Endothelial cell of umbilical vein (primary cell): ENCODE results near the gene HHIP. TPM values are rescaled to one million over a fixed set of nuclear protein-coding genes. Genes with fewer than 3 reads are reported as not detected.

Experiments
- BruUV-seq: library from RNA; stranded (reverse); fragments of 400-500 nt; replicated peaks from 2 replicates; lab custom pipeline; 2021; lab: Mats Ljungman, UMichigan
- CTCF ChIA-PET: fragments of 300-600, 350-600 bp; sonication (Branson Sonifier 250); formaldehyde crosslinking; loops from one replicate; lab custom pipeline; 2021; ENCODE audit warnings: antibody characterized with exemption, inconsistent platforms; lab: Charles Lee
- POLR2A ChIA-PET: fragments of 300-600, 350-600 bp; sonication (Branson Sonifier 250); formaldehyde crosslinking; loops from one replicate; lab custom pipeline; 2021; ENCODE audit warnings: antibody characterized with exemption, inconsistent platforms; lab: Charles Lee
- DNase-seq: peaks from one replicate; pipeline ENCODE4 v3.0.0-alpha.2; 2011; ENCODE audit warnings: low read depth, low spot score
- FAIRE-seq: peaks from 2 replicates; lab custom pipeline; 2011; peaks lifted over from hg19 to GRCh38; lab: Jason Lieb, UNC
- H2AFZ ChIP-seq: 2 replicates; pipeline ENCODE4 v1.6.0; 2012; ENCODE audit warnings: low read depth, low read length, control low read depth, inconsistent platforms
- H3K27ac ChIP-seq: 2 replicates; pipeline ENCODE4 v1.5.1; 2011; ENCODE audit warnings: low read depth, mild to moderate bottlenecking, control low read depth, low read length, moderate library complexity; ENCODE audit not compliant: insufficient read depth
- H3K27me3 ChIP-seq, 2 experiments: 2 replicates each; pipeline versions ENCODE4 v1.6.0 to v1.6.1; 2011; ENCODE audit warnings: low read length in 2 of 2, mixed read lengths in 1 of 2; ENCODE audit not compliant: control insufficient read depth in 2 of 2, insufficient read depth in 2 of 2
- H3K36me3 ChIP-seq, 2 experiments: 2 replicates in 1 of 2; 3 replicates in 1 of 2; pipeline ENCODE4 v1.5.1; 2011; ENCODE audit warnings: low read length in 2 of 2, mild to moderate bottlenecking in 1 of 2, moderate library complexity in 1 of 2; ENCODE audit not compliant: control insufficient read depth in 2 of 2, insufficient read depth in 2 of 2; ENCODE audit errors: extremely low read depth in 1 of 2
- H3K4me1 ChIP-seq: 3 replicates; pipeline ENCODE4 v1.5.1; 2011; ENCODE audit warnings: mild to moderate bottlenecking, low read length; ENCODE audit not compliant: control insufficient read depth, insufficient read depth; ENCODE audit errors: extremely low read depth
- H3K4me2 ChIP-seq: 2 replicates; pipeline ENCODE4 v1.6.1; 2011; ENCODE audit warnings: low read length, control low read depth, mixed read lengths; ENCODE audit not compliant: insufficient read depth
- H3K4me3 ChIP-seq, 3 experiments: fragments of 200-600 bp in 1 of 3; sonication (generic), shearing (Covaris generic) in 1 of 3; replicated peaks in 1 of 3; 2 replicates each; pipeline ENCODE4 v1.5.1; 2011 to 2016; ENCODE audit warnings: control low read depth in 3 of 3, low read length in 3 of 3, mild to moderate bottlenecking in 2 of 3, inconsistent platforms in 1 of 3, low read depth in 1 of 3, moderate library complexity in 1 of 3; ENCODE audit not compliant: insufficient read depth in 1 of 3
- H3K79me2 ChIP-seq: 2 replicates; pipeline ENCODE4 v1.6.0; 2012; ENCODE audit warnings: low read length, inconsistent platforms; ENCODE audit not compliant: control insufficient read depth, insufficient read depth
- H3K9ac ChIP-seq: replicated peaks from 2 replicates; pipeline ENCODE3; 2011; ENCODE audit warnings: low read length, control low read depth; ENCODE audit not compliant: insufficient read depth; ENCODE audit errors: extremely low read depth
- H3K9me1 ChIP-seq: replicated peaks from 3 replicates; pipeline ENCODE4 v1.6.0; 2011; ENCODE audit warnings: mild to moderate bottlenecking, low read length; ENCODE audit not compliant: control insufficient read depth, insufficient read depth; ENCODE audit errors: extremely low read depth
- H3K9me3 ChIP-seq: replicated peaks from 2 replicates; pipeline ENCODE4 v1.5.1; 2012; ENCODE audit warnings: low read length, inconsistent platforms; ENCODE audit not compliant: control insufficient read depth, insufficient read depth
- H4K20me1 ChIP-seq: replicated peaks from 2 replicates; pipeline ENCODE3; 2011; ENCODE audit warnings: mild to moderate bottlenecking, low read length; ENCODE audit not compliant: control insufficient read depth, insufficient read depth; ENCODE audit errors: extremely low read depth
- EZH2 ChIP-seq: IDR thresholded peaks from 2 replicates; pipeline ENCODE4 v1.6.1; 2012; ENCODE audit warnings: borderline replicate concordance, low read depth, mild to moderate bottlenecking, moderate library complexity, low read length, inconsistent platforms; ENCODE audit not compliant: severe bottlenecking
- FOS ChIP-seq: IDR thresholded peaks from 2 replicates; pipeline ENCODE4 v1.6.1; 2011; ENCODE audit warnings: mild to moderate bottlenecking, low read length, moderate library complexity, borderline replicate concordance; ENCODE audit not compliant: insufficient read depth
- GATA2 ChIP-seq: IDR thresholded peaks from 2 replicates; pipeline ENCODE4 v1.7.0; 2011; ENCODE audit warnings: low read depth, mild to moderate bottlenecking, moderate library complexity, mixed read lengths, low read length; ENCODE audit not compliant: insufficient read length, insufficient read depth
- JUN ChIP-seq: IDR thresholded peaks from 2 replicates; pipeline ENCODE4 v1.6.1; 2011; ENCODE audit warnings: borderline replicate concordance, low read depth; ENCODE audit not compliant: insufficient read length, insufficient read depth
- MYC ChIP-seq: IDR thresholded peaks from one replicate; pipeline ENCODE4 v1.6.1; 2011; ENCODE audit warnings: mild to moderate bottlenecking, low read depth, low read length
- POLR2A ChIP-seq: IDR thresholded peaks from 2 replicates; pipeline ENCODE4 v1.6.1; 2012; ENCODE audit warnings: low read depth, mild to moderate bottlenecking, control low read depth, low read length
- POLR2AphosphoS5 ChIP-seq: IDR thresholded peaks from 2 replicates; pipeline ENCODE4 v1.6.1; 2012; ENCODE audit warnings: low read depth, mild to moderate bottlenecking, control low read depth, low read length, moderate library complexity; ENCODE audit not compliant: insufficient read depth
- dilution Hi-C: fragments of 300-500 bp; cut with MboI; formaldehyde crosslinking; loops from one replicate; pipeline ENCODE4 v1.15.0; 2019; ENCODE audit warnings: low sequenced_read_pairs; ENCODE audit not compliant: extremely low pct_ligation_motif_present
- intact Hi-C: fragments of 100-400 bp; cut with micrococcal nuclease; formaldehyde crosslinking; loops from one replicate; pipeline ENCODE4 v1.10.0; 2022
- polyA plus RNA-seq, 4 experiments: library from polyadenylated mRNA; depleted of rRNA in 3 of 4; stranded (reverse) in 3 of 4; unstranded in 1 of 4; fragments of >200 nt; gene quantifications; 2 replicates each; pipeline versions ENCODE4 v1.2.1 to v1.2.3, GENCODE V29; 2011 to 2012; ENCODE audit warnings: missing spikeins in 1 of 4
- total RNA-seq: library from RNA; stranded (reverse); gene quantifications from 2 replicates; pipeline ENCODE4 v1.2.3, GENCODE V29; 2021
- TF ChIP-seq, protein P1 (sequence below), 2 donors: IDR thresholded peaks; 1 replicate in 1 of 2; 2 replicates in 1 of 2; pipeline ENCODE4 v1.5.1; 2011; ENCODE audit warnings: low read length in 2 of 2, mild to moderate bottlenecking in 2 of 2, moderate library complexity in 2 of 2, control low read depth in 1 of 2, inconsistent platforms in 1 of 2, low read depth in 1 of 2; ENCODE audit not compliant: insufficient read depth in 1 of 2; ENCODE audit errors: extremely low read depth in 1 of 2

The HHIP gene
- total and polyA plus RNA-seq, 2 donors (not counting 3 experiments of a cell fraction or from before 2014, with no cell fraction given) = 239 to 971 TPM

DNA sequence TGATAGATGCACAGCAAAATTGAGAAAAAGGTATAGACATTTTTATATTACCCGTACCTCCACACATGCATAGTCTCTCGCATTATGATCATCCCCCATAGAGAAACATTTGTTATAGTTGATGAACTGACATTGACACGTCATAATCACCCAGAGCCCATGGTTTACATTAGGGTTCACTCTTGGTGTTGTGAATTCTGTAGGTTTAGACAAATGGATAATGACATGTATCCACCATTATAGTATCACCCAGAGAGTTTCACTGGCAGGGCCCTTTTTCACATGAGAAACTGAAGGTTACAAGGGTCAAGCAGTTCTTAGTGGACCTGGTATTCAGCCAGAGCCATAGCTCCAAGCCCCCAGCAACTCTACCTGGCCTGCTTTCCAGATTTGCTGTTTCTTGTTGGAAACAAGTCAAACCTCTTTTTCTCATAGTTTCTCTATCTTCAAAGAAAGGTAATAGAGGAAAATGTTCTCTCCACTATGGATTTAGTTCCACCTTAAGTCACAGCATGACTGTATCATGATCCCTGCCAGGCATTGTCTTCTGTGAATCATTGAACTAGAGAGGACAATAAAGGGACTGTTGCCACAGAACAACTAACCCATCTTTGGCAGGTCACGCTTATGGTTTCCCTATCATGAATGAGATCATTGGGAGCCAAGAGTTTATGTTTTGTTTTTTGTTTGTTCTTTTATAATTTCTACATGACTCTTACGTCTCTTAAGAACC is 64.0 kb downstream of the HHIP start:
- peak overlapping the region; percentile 33 for H3K4me2 ChIP-seq
- H3K9ac ChIP-seq = peak overlapping the region; percentile 41
- POLR2A ChIA-PET = no interaction called here
- intact Hi-C loops (loop anchor here (1.0 to 2.0 kb wide), 2 partner anchors 11 to 63 kb away; partner anchors contain the start of gene HHIP), dilution Hi-C loops (no loop called here)
- H3K27me3 ChIP-seq = no peaks in the 10 kb centered on the region
- peak overlapping the region; percentile 91 for H3K27ac ChIP-seq
- FAIRE-seq (peak; percentile 73), DNase-seq (peak; percentile 89)
- no peak overlapping the region for H2AFZ ChIP-seq
- H4K20me1 ChIP-seq = no peaks in the 10 kb centered on the region
- H3K36me3 ChIP-seq = peaks cover 16 to 72% of the 10 kb centered on the region in 2 experiments
- no peaks in the 10 kb centered on the region for H3K9me1 ChIP-seq
- H3K9me3 ChIP-seq = no peaks in the 10 kb centered on the region
- CTCF ChIA-PET = interaction anchor here (1.3 kb wide), 3 partner anchors 13 to 56 kb away, joined by 3 to 5 read pairs (median 4); no protein-coding TSS in a partner anchor
- peaks cover 34% of the 10 kb centered on the region for H3K79me2 ChIP-seq
- TSS peak; percentile 64 for BruUV-seq
- no peak overlapping the region for H3K4me3 ChIP-seq
- TF ChIP-seq EZH2 (no peak), POLR2AphosphoS5 (peak; percentile 68), POLR2A (peak; percentile 41), FOS (peak; percentile 77), MYC (no peak), GATA2 (peak; percentile 84), JUN (peak; percentile 83)
- TF ChIP-seq, protein P1, sequence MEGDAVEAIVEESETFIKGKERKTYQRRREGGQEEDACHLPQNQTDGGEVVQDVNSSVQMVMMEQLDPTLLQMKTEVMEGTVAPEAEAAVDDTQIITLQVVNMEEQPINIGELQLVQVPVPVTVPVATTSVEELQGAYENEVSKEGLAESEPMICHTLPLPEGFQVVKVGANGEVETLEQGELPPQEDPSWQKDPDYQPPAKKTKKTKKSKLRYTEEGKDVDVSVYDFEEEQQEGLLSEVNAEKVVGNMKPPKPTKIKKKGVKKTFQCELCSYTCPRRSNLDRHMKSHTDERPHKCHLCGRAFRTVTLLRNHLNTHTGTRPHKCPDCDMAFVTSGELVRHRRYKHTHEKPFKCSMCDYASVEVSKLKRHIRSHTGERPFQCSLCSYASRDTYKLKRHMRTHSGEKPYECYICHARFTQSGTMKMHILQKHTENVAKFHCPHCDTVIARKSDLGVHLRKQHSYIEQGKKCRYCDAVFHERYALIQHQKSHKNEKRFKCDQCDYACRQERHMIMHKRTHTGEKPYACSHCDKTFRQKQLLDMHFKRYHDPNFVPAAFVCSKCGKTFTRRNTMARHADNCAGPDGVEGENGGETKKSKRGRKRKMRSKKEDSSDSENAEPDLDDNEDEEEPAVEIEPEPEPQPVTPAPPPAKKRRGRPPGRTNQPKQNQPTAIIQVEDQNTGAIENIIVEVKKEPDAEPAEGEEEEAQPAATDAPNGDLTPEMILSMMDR (IDR thresholded peaks at IDR 0.05; ENCODE audit: extremely low read depth in 1 of 2, insufficient read depth in 1 of 2, low read depth in 1 of 2, low read length in 2 of 2) = no peak
- peaks cover 66% of the 10 kb centered on the region for H3K4me1 ChIP-seq
